DLD1 (cell line): ENCODE measurements around the gene FAM107B.

Experiments used
- in situ Hi-C: cut with HindIII; loops from 2 replicates; pipeline ENCODE4 v1.10.0; 2017; ENCODE audit warnings: low sequenced_read_pairs

The FAM107B gene

GRCh38 chr10:14510346-14510745 is 264.4 kb downstream of the FAM107B start:
- in situ Hi-C loops: no loop called here

- in situ Hi-C loops: no loop called here
These were observed 266.0 kb downstream of the FAM107B start for GRCh38 chr10:14508725-14509124.

- in situ Hi-C loops: no loop called here
These were observed 266.9 kb downstream of the FAM107B start for GRCh38 chr10:14507781-14508180.

- in situ Hi-C loops: no loop called here
These were observed 267.5 kb downstream of the FAM107B start for GRCh38 chr10:14507176-14507575.

- in situ Hi-C loops: no loop called here
These were observed 272.3 kb downstream of the FAM107B start for GRCh38 chr10:14502431-14502830.

- in situ Hi-C loops: no loop called here
These were observed 274.4 kb downstream of the FAM107B start for GRCh38 chr10:14500172-14500765.

- in situ Hi-C loops: no loop called here
These were observed 275.1 kb downstream of the FAM107B start for GRCh38 chr10:14499601-14499904.

- in situ Hi-C loops: no loop called here
These were observed 276.4 kb downstream of the FAM107B start for GRCh38 chr10:14498326-14498725.

GRCh38 chr10:14491811-14492210 is 282.9 kb downstream of the FAM107B start:
- in situ Hi-C loops: no loop called here

- in situ Hi-C loops: no loop called here
These were observed 285.0 kb downstream of the FAM107B start for GRCh38 chr10:14489522-14490177.

- in situ Hi-C loops: no loop called here
These were observed 287.2 kb downstream of the FAM107B start for GRCh38 chr10:14487488-14487883.

GRCh38 chr10:14486777-14487487 is 287.8 kb downstream of the FAM107B start:
- in situ Hi-C loops: no loop called here

- in situ Hi-C loops: no loop called here
These were observed 288.7 kb downstream of the FAM107B start for GRCh38 chr10:14485986-14486385.

- in situ Hi-C loops: no loop called here
These were observed 291.3 kb downstream of the FAM107B start for GRCh38 chr10:14483417-14483816.

GRCh38 chr10:14481752-14482151 is 292.9 kb downstream of the FAM107B start:
- in situ Hi-C loops: no loop called here

GRCh38 chr10:14481014-14481413 is 293.7 kb downstream of the FAM107B start:
- in situ Hi-C loops: no loop called here

- in situ Hi-C loops: no loop called here
These were observed 296.1 kb downstream of the FAM107B start for GRCh38 chr10:14478604-14479003.

GRCh38 chr10:14478201-14478600 is 296.5 kb downstream of the FAM107B start:
- in situ Hi-C loops: no loop called here

- in situ Hi-C loops: no loop called here
These were observed 297.3 kb downstream of the FAM107B start for GRCh38 chr10:14477408-14477710.

GRCh38 chr10:14476641-14477407 is 297.9 kb downstream of the FAM107B start:
- in situ Hi-C loops: no loop called here

GRCh38 chr10:14476006-14476405 is 298.7 kb downstream of the FAM107B start:
- in situ Hi-C loops: no loop called here

- in situ Hi-C loops: no loop called here
These were observed 300.0 kb downstream of the FAM107B start for GRCh38 chr10:14474656-14475055.
